IMR-90 (cell line): ENCODE results near the gene TMEM260.

Source experiments
- CTCF ChIP-seq: conservative IDR thresholded peaks from 2 replicates; pipeline ENCODE4 v1.5.1; 2012; ENCODE audit warnings: mild to moderate bottlenecking, low read depth, low read length, improper control_type of control experiment
- POLR2A ChIP-seq: IDR thresholded peaks from 2 replicates; pipeline ENCODE4 v1.6.1; 2012; ENCODE audit warnings: mild to moderate bottlenecking, low read depth, low read length

- TF ChIP-seq CTCF (no peak), POLR2A (no peak)
Observed at GRCh38 chr14:56585461-56586084, 6.0 kb downstream of the TMEM260 start.
